CD14-positive monocyte (primary cell): ENCODE data around the gene GNG2. TPM values are rescaled to one million over a fixed set of nuclear protein-coding genes. Genes with fewer than 3 reads are reported as not detected.

ENCODE experiments used
- DNase-seq, 3 donors: peaks; one replicate each; pipeline ENCODE4 v3.0.0-alpha.2; 2011 to 2022
- H2AFZ ChIP-seq: 2 replicates; pipeline ENCODE4 v1.6.0; 2012; ENCODE audit warnings: mild to moderate bottlenecking, low read depth, low read length, inconsistent platforms; ENCODE audit not compliant: insufficient read depth, poor library complexity, severe bottlenecking
- H3K27ac ChIP-seq, 2 donors: 1 replicate in 1 of 2; 2 replicates in 1 of 2; pipeline ENCODE4 v1.5.1; 2012 to 2013; ENCODE audit warnings: low read length in 2 of 2, control low read depth in 1 of 2, inconsistent platforms in 1 of 2, low read depth in 1 of 2, mild to moderate bottlenecking in 1 of 2
- H3K27me3 ChIP-seq, 2 donors: one replicate each; pipeline versions ENCODE4 v1.6.0 to v1.6.1; 2011 to 2013; ENCODE audit warnings: low read length in 2 of 2; ENCODE audit not compliant: control insufficient read depth in 2 of 2, insufficient read depth in 2 of 2
- H3K36me3 ChIP-seq, 2 donors: replicated peaks in 1 of 2; 1 replicate in 1 of 2; 2 replicates in 1 of 2; pipeline versions ENCODE4 v1.5.1 to v1.6.1; 2012 to 2013; ENCODE audit warnings: low read length in 2 of 2, control low read depth in 1 of 2, inconsistent platforms in 1 of 2, mild to moderate bottlenecking in 1 of 2; ENCODE audit not compliant: insufficient read depth in 2 of 2, control insufficient read depth in 1 of 2
- H3K4me1 ChIP-seq, 2 donors: 1 replicate in 1 of 2; 2 replicates in 1 of 2; pipeline versions ENCODE4 v1.5.1 to v1.6.1; 2012 to 2013; ENCODE audit warnings: low read length in 2 of 2, control low read depth in 1 of 2, inconsistent platforms in 1 of 2, mild to moderate bottlenecking in 1 of 2, moderate library complexity in 1 of 2; ENCODE audit not compliant: insufficient read depth in 2 of 2, control insufficient read depth in 1 of 2
- H3K4me2 ChIP-seq: replicated peaks from 2 replicates; pipeline ENCODE3; 2012; ENCODE audit warnings: low read length, moderate library complexity, mild to moderate bottlenecking; ENCODE audit not compliant: poor library complexity, severe bottlenecking; ENCODE audit errors: extremely low read depth
- H3K4me3 ChIP-seq, 3 experiments: fragments of 200-600 bp in 1 of 3; sonication (generic) in 1 of 3; replicated peaks in 1 of 3; 1 replicate in 2 of 3; 2 replicates in 1 of 3; pipeline ENCODE4 v1.5.1; 2011 to 2013; ENCODE audit warnings: low read length in 3 of 3, mild to moderate bottlenecking in 3 of 3, control low read depth in 2 of 3, low read depth in 2 of 3, inconsistent platforms in 1 of 3, moderate library complexity in 1 of 3
- H3K79me2 ChIP-seq: 2 replicates; pipeline ENCODE4 v1.6.0; 2012; ENCODE audit warnings: mild to moderate bottlenecking, control low read depth, inconsistent platforms, low read length, moderate library complexity; ENCODE audit not compliant: insufficient read depth
- H3K9ac ChIP-seq: 2 replicates; pipeline ENCODE4 v1.6.0; 2017; ENCODE audit warnings: low read length, mild to moderate bottlenecking; ENCODE audit not compliant: insufficient read depth, poor library complexity, severe bottlenecking
- H3K9me3 ChIP-seq, 2 donors: replicated peaks in 1 of 2; 1 replicate in 1 of 2; 2 replicates in 1 of 2; pipeline versions ENCODE4 v1.5.1 to v1.6.1; 2012 to 2013; ENCODE audit warnings: low read length in 2 of 2, control low read depth in 1 of 2; ENCODE audit not compliant: control insufficient read depth in 1 of 2, insufficient read depth in 1 of 2
- H4K20me1 ChIP-seq: 2 replicates; pipeline ENCODE4 v1.6.0; 2012; ENCODE audit warnings: mild to moderate bottlenecking, low read length, control low read depth, moderate library complexity; ENCODE audit not compliant: insufficient read depth
- H3K27ac Mint-ChIP-seq, 7 donors: one replicate each; pipeline ENCODE4 v1.8.0; 2020; ENCODE audit warnings: mild to moderate bottlenecking in 7 of 7, mixed read lengths in 7 of 7, moderate library complexity in 6 of 7, inconsistent platforms in 2 of 7
- H3K27me3 Mint-ChIP-seq, 3 donors: one replicate each; pipeline ENCODE4 v1.8.0; 2021 to 2022; ENCODE audit warnings: low read depth in 3 of 3, mild to moderate bottlenecking in 3 of 3, mixed read lengths in 3 of 3, moderate library complexity in 3 of 3, inconsistent platforms in 1 of 3
- H3K36me3 Mint-ChIP-seq, 2 donors: one replicate each; pipeline ENCODE4 v1.8.0; 2020; ENCODE audit warnings: mixed read lengths in 2 of 2, inconsistent platforms in 1 of 2, mild to moderate bottlenecking in 1 of 2
- H3K4me1 Mint-ChIP-seq: one replicate; pipeline ENCODE4 v1.8.0; 2020; ENCODE audit warnings: mild to moderate bottlenecking, mixed read lengths
- H3K4me3 Mint-ChIP-seq, 2 donors: one replicate each; pipeline ENCODE4 v1.8.0; 2020; ENCODE audit warnings: mild to moderate bottlenecking in 2 of 2, mixed read lengths in 2 of 2, moderate library complexity in 1 of 2
- H3K9me3 Mint-ChIP-seq, 7 donors: one replicate each; pipeline ENCODE4 v1.8.0; 2020 to 2022; ENCODE audit warnings: mixed read lengths in 7 of 7, mild to moderate bottlenecking in 6 of 7, moderate library complexity in 6 of 7, inconsistent platforms in 2 of 7
- WGBS: methylation state at CpG from one replicate; pipeline ENCODE4 v1.1.5; 2013; ENCODE audit warnings: missing lambda C conversion rate; ENCODE audit not compliant: insufficient coverage; 5-methylcytosine and 5-hydroxymethylcytosine counted together
- intact Hi-C, 2 donors: fragments of 100-400 bp; cut with micrococcal nuclease; formaldehyde crosslinking; loops; one replicate each; pipeline versions ENCODE4 v1.15.0 to v1.15.1; 2023
- polyA plus RNA-seq, 3 donors: library from polyadenylated mRNA; depleted of rRNA in 1 of 3; unstranded in 2 of 3; stranded (reverse) in 1 of 3; fragments of 300-500 nt in 2 of 3; fragments of >200 nt in 1 of 3; fragmentation: Illumina TruSeq in 2 of 3; gene quantifications; 1 replicate in 2 of 3; 2 replicates in 1 of 3; pipeline ENCODE4 v1.2.3, GENCODE V29; 2012 to 2021
- TF ChIP-seq, protein P1 (sequence below): fragments of 200-600 bp; IDR thresholded peaks from one replicate; pipeline ENCODE4 v1.8.0; 2022; ENCODE audit warnings: antibody characterized with exemption, mild to moderate bottlenecking

The GNG2 gene
- polyA plus RNA-seq, 3 donors = 42.7 to 151 (median 146) TPM

DNA sequence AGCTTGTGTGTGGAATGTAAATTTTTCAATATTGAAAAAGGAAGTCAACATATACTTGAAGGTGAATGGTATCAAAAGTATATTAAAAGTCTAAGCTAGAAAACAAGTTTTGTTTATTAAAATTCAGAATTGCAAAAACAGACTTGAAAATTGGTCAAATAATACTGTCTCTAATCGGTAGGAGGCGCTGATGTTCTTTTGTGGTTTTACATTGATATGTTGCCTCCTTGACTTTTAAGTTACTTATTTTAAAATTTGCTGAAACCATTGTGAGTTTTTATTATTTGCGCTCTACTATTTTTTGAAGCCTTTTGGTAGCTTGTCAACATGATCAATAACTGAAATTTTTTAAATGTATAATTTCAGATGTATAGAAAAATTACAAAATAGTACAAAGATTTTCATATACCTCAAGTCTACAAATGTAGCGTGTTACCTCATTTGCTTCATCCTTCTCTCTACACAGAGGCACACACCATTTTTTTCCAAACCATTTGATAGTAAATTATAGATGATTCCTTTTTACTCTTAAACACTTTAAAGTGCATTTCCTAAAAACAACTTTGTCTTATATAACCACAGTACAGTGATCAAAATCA is 135.8 kb downstream of the GNG2 start:
- peak in 1 of 3 donors; percentile 27 for DNase-seq
- Mint-ChIP-seq H3K9me3 (no peaks in the 10 kb centered on the region), H3K4me1 (peaks cover 5% of the 10 kb centered on the region), H3K27me3 (no peaks in the 10 kb centered on the region), H3K4me3 (no peak overlapping the region), H3K36me3 (peaks cover 76 to 79% of the 10 kb centered on the region in 2 donors), H3K27ac (no peak overlapping the region)
- H3K4me3 ChIP-seq = no peak overlapping the region
- intact Hi-C loops = no loop called here
- no peak overlapping the region for H3K27ac ChIP-seq
- peaks cover 25% of the 10 kb centered on the region for H3K79me2 ChIP-seq
- no peak overlapping the region for H2AFZ ChIP-seq
- H3K9me3 ChIP-seq = no peaks in the 10 kb centered on the region
- no peak overlapping the region for H3K9ac ChIP-seq
- TF ChIP-seq, protein P1, sequence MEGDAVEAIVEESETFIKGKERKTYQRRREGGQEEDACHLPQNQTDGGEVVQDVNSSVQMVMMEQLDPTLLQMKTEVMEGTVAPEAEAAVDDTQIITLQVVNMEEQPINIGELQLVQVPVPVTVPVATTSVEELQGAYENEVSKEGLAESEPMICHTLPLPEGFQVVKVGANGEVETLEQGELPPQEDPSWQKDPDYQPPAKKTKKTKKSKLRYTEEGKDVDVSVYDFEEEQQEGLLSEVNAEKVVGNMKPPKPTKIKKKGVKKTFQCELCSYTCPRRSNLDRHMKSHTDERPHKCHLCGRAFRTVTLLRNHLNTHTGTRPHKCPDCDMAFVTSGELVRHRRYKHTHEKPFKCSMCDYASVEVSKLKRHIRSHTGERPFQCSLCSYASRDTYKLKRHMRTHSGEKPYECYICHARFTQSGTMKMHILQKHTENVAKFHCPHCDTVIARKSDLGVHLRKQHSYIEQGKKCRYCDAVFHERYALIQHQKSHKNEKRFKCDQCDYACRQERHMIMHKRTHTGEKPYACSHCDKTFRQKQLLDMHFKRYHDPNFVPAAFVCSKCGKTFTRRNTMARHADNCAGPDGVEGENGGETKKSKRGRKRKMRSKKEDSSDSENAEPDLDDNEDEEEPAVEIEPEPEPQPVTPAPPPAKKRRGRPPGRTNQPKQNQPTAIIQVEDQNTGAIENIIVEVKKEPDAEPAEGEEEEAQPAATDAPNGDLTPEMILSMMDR = peak; percentile 76
- peaks cover 10% of the 10 kb centered on the region for H4K20me1 ChIP-seq
- H3K4me1 ChIP-seq = no peaks in the 10 kb centered on the region
- H3K4me2 ChIP-seq = no peak overlapping the region
- no peaks in the 10 kb centered on the region for H3K27me3 ChIP-seq
- WGBS = no CpG with 5 or more reads among the region's 4 CpGs
- H3K36me3 ChIP-seq = peaks cover 75 to 97% of the 10 kb centered on the region in 2 donors

DNA sequence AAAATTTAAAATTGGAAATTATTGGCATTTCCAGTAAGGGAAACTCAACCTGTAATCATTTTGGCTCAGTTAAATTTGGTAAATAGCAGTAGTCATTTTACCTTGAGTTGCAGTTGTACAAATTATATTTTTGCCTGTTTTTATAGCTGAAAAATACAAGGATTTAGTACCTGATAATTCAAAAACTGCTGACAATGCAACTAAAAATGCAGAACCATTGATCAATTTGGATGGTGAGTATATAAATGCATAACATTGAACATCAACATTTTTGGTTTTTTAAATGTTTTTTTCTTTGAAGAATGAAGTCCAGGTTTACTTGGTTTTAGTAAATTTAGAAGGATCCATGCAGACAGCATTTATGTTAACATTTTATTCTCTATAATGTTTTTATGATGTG is 137.9 kb downstream of the GNG2 start:
- H3K9me3 ChIP-seq = no peaks in the 10 kb centered on the region
- H3K27me3 Mint-ChIP-seq = no peaks in the 10 kb centered on the region
- TF ChIP-seq, protein P1 = no peak
- peaks cover 83 to 99% of the 10 kb centered on the region in 2 donors for H3K36me3 ChIP-seq
- no peaks in the 10 kb centered on the region for H3K4me1 ChIP-seq
- no peak overlapping the region for H3K27ac Mint-ChIP-seq
- no peak overlapping the region for H3K4me3 Mint-ChIP-seq
- no peak overlapping the region for H3K27ac ChIP-seq
- intact Hi-C loops = no loop called here
- no peak overlapping the region for H3K9ac ChIP-seq
- no peak overlapping the region for H3K4me3 ChIP-seq
- peaks cover 3% of the 10 kb centered on the region for H3K4me1 Mint-ChIP-seq
- no peak for DNase-seq
- H3K27me3 ChIP-seq = no peaks in the 10 kb centered on the region
- H3K36me3 Mint-ChIP-seq = peaks cover 81 to 82% of the 10 kb centered on the region in 2 donors
- H3K4me2 ChIP-seq = no peak overlapping the region
- H3K9me3 Mint-ChIP-seq = no peaks in the 10 kb centered on the region
- peaks cover 10% of the 10 kb centered on the region for H3K79me2 ChIP-seq
- H2AFZ ChIP-seq = no peak overlapping the region
- H4K20me1 ChIP-seq = peaks cover 10% of the 10 kb centered on the region
